Thyroid gland (tissue), 4 donors: ENCODE results near the gene THAP3.

ENCODE experiments used
- POLR2A ChIP-seq, 2 donors: fragments of 450-650 bp; IDR thresholded peaks; one replicate each; pipeline ENCODE4 v1.6.1; 2017; ENCODE audit warnings: antibody characterized with exemption in 2 of 2, mild to moderate bottlenecking in 2 of 2, moderate library complexity in 1 of 2
- TF ChIP-seq, protein P1 (sequence below), 6 experiments: fragments of 200-600 bp in 3 of 6; fragments of 450-650 bp in 3 of 6; sonication (generic) in 3 of 6; IDR thresholded peaks; one replicate each; pipeline ENCODE4 v1.5.1; 2016 to 2019; ENCODE audit warnings: antibody characterized with exemption in 6 of 6, mild to moderate bottlenecking in 2 of 6, inconsistent platforms in 1 of 6, moderate library complexity in 1 of 6

DNA sequence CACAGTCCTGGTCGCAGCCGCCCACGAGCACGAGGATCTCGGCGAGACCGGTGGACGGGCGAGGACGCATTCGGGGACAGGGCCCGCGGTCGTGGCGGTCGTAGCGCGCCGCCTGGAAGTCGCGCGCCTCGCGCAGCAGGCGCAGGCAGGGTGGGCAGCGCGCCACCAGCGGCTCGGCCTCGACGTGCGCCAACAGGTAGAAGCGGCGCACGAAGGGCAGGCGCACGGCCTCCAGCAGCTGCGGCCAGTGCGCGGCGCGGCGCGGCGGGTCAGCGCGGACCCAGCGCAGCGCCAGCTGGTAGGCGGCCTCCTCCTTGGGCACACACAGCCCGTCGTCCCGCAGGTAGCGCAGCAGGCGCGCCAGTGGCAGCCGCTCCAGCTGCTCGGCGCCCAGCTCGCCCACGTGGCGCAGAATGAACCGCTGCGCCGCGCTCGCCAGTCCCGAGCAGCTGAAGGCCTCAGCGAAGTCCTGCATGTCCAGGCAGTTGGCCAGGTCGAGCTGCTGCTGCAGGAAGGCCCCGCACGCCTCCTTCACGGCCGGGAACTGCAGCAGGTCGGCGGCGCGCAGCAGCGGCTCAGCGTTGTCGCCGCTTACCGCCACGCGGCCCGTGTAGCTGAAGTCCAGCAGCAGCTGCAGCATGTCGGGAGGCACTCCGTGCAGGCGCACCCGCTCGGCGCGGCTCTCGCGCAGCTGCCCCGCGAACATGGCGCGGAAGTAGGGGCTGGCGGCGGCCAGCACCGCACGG, 22.6 kb upstream of the THAP3 start:
- TF ChIP-seq, protein P1, sequence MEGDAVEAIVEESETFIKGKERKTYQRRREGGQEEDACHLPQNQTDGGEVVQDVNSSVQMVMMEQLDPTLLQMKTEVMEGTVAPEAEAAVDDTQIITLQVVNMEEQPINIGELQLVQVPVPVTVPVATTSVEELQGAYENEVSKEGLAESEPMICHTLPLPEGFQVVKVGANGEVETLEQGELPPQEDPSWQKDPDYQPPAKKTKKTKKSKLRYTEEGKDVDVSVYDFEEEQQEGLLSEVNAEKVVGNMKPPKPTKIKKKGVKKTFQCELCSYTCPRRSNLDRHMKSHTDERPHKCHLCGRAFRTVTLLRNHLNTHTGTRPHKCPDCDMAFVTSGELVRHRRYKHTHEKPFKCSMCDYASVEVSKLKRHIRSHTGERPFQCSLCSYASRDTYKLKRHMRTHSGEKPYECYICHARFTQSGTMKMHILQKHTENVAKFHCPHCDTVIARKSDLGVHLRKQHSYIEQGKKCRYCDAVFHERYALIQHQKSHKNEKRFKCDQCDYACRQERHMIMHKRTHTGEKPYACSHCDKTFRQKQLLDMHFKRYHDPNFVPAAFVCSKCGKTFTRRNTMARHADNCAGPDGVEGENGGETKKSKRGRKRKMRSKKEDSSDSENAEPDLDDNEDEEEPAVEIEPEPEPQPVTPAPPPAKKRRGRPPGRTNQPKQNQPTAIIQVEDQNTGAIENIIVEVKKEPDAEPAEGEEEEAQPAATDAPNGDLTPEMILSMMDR (IDR thresholded peaks at IDR 0.05): no peak
- peak in 1 of 2 donors; percentile 47 for TF ChIP-seq POLR2A (IDR thresholded peaks at IDR 0.05)
